SK-N-SH treated with all-trans-retinoic acid at 6 μM for 48 hours (cell line): ENCODE results near the gene STK17B.

Source experiments
- BACH2 ChIP-seq: fragments of 250-450 bp; sonication (Bioruptor Pico); IDR thresholded peaks from 2 replicates; pipeline ENCODE4 v1.9.0; 2021; ENCODE audit warnings: mild to moderate bottlenecking, borderline replicate concordance
- CSRNP3 ChIP-seq: fragments of 250-450 bp; sonication (Bioruptor Pico); IDR thresholded peaks from 2 replicates; pipeline ENCODE4 v1.5.1; 2021; ENCODE audit warnings: mild to moderate bottlenecking, moderate library complexity
- PATZ1 ChIP-seq: fragments of 250-450 bp; sonication (Bioruptor Pico); IDR thresholded peaks from 2 replicates; pipeline ENCODE4 v1.8.0; 2020; ENCODE audit warnings: mild to moderate bottlenecking, moderate library complexity, borderline replicate concordance
- PPARA ChIP-seq: fragments of 250-450 bp; sonication (Bioruptor Pico); IDR thresholded peaks from 2 replicates; pipeline ENCODE4 v1.5.0; 2020; ENCODE audit warnings: mild to moderate bottlenecking, borderline replicate concordance
- TCF4 ChIP-seq: fragments of 250-450 bp; sonication (Bioruptor Pico); IDR thresholded peaks from 2 replicates; pipeline ENCODE4 v1.8.0; 2021; ENCODE audit warnings: mild to moderate bottlenecking, moderate library complexity, borderline replicate concordance
- ZFP3 ChIP-seq: fragments of 250-450 bp; sonication (Bioruptor Pico); IDR thresholded peaks from 2 replicates; pipeline ENCODE4 v1.5.0; 2020; ENCODE audit warnings: mild to moderate bottlenecking, moderate library complexity

- TF ChIP-seq TCF4 = no peak
- no peak for TF ChIP-seq PATZ1 (CRISPR knock-in tag)
- TF ChIP-seq CSRNP3 (CRISPR knock-in tag) = no peak
- TF ChIP-seq BACH2 (CRISPR knock-in tag) = no peak
- TF ChIP-seq PPARA = no peak
- TF ChIP-seq ZFP3 (CRISPR knock-in tag) = no peak
Measured at GRCh38 chr2:196174404-196174803, 3.0 kb upstream of the STK17B start.
